ENCODE measurements around the gene ERMP1.

DNA sequence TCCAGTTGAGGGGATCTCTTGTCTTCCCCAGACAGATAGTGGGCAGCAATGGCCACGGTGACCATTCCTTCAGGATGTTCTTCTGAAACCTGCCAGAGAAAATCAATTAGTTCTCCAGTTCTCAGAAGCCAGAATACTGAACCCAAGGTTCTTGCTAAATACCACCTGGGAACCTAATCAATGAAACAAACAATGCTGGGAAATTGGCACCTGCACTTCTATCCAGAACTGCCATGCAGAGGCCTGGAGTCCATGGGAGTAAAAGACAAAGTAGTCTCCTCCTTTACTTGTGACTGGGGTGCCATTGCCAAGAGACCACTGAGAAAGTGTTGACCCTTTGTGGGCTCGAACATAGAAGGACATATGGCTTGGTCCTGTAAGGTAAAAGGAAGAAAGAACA, 45.7 kb downstream of the ERMP1 start:
- TF ChIP-seq SUZ12 (IDR thresholded peaks at IDR 0.05; ENCODE audit: unreplicated experiment): no peak
- no peak for TF ChIP-seq CEBPZ (IDR thresholded peaks at IDR 0.05; ENCODE audit: low read depth, low read length)
- TF ChIP-seq CREM (IDR thresholded peaks at IDR 0.05; ENCODE audit: low read depth): no peak
- TF ChIP-seq MAX (IDR thresholded peaks at IDR 0.05; ENCODE audit: low read depth, low read length): no peak

Data from GM12878 (cell line).